ENCODE results near the gene LDLRAD4.

LDLRAD4 gene

GRCh38 chr18:13626544-13626908 is 408.0 kb downstream of the LDLRAD4 start:
- Histone ChIP-seq H3K23ac (ENCODE audit: low read length in 2 of 2) (no peak overlapping the region), H3K14ac (ENCODE audit: low read length in 2 of 2) (no peak overlapping the region), H3K79me1 (replicated peaks; ENCODE audit: low read length, poor library complexity, severe bottlenecking) (no peaks in the 10 kb centered on the region), H2BK5ac (ENCODE audit: low read depth, low read length, poor library complexity, severe bottlenecking) (no peak overlapping the region), H4K91ac (ENCODE audit: low read length) (no peak overlapping the region), H3K36me3 (ENCODE audit: control insufficient read depth in 1 of 2, insufficient read depth in 2 of 2, low read depth in 1 of 2, low read length in 2 of 2) (no peaks in the 10 kb centered on the region), H4K8ac (ENCODE audit: low read length) (no peak overlapping the region), H2AK5ac (ENCODE audit: low read length, severe bottlenecking) (no peak overlapping the region), H2BK120ac (ENCODE audit: low read depth, low read length) (no peak overlapping the region), H3K9ac (ENCODE audit: low read length) (no peak overlapping the region), H3K4me1 (ENCODE audit: control insufficient read depth, insufficient read depth, low read depth, low read length) (no peaks in the 10 kb centered on the region), H3K4ac (ENCODE audit: low read depth in 1 of 2, low read length in 2 of 2) (no peak overlapping the region), H3K9me3 (ENCODE audit: control insufficient read depth, low read length) (no peaks in the 10 kb centered on the region), H3K18ac (ENCODE audit: low read depth in 1 of 2, low read length in 2 of 2) (no peak overlapping the region), H3K27ac (ENCODE audit: low read length, poor library complexity, severe bottlenecking) (no peak overlapping the region), H3K4me2 (ENCODE audit: low read length, poor library complexity, severe bottlenecking) (no peak overlapping the region), H2AFZ (ENCODE audit: low read depth, low read length) (no peak overlapping the region), H3K4me3 (ENCODE audit: insufficient read depth in 1 of 2, low read depth in 1 of 2, low read length in 2 of 2) (no peak overlapping the region), H2BK12ac (ENCODE audit: low read length in 2 of 2) (no peak overlapping the region), H3K27me3 (ENCODE audit: control insufficient read depth in 1 of 2, insufficient read depth in 1 of 2, low read length in 2 of 2) (peaks cover 24 to 33% of the 10 kb centered on the region in 2 experiments), H2BK15ac (ENCODE audit: low read depth, poor library complexity, severe bottlenecking) (no peak overlapping the region)
- 90% methylated on average over 2 of the region's 2 CpGs for WGBS
- no peak for DNase-seq

GRCh38 chr18:13627639-13628038 is 409.1 kb downstream of the LDLRAD4 start:
- Histone ChIP-seq H3K23ac (ENCODE audit: low read length in 2 of 2) (no peak overlapping the region), H3K4ac (ENCODE audit: low read depth in 1 of 2, low read length in 2 of 2) (no peak overlapping the region), H4K91ac (ENCODE audit: low read length) (no peak overlapping the region), H3K4me2 (ENCODE audit: low read length, poor library complexity, severe bottlenecking) (no peak overlapping the region), H3K79me1 (replicated peaks; ENCODE audit: low read length, poor library complexity, severe bottlenecking) (no peaks in the 10 kb centered on the region), H2BK5ac (ENCODE audit: low read depth, low read length, poor library complexity, severe bottlenecking) (no peak overlapping the region), H3K14ac (ENCODE audit: low read length in 2 of 2) (peak overlapping the region in 1 of 2 experiments; percentile 53), H2AK5ac (ENCODE audit: low read length, severe bottlenecking) (no peak overlapping the region), H4K8ac (ENCODE audit: low read length) (no peak overlapping the region), H2AFZ (ENCODE audit: low read depth, low read length) (no peak overlapping the region), H2BK120ac (ENCODE audit: low read depth, low read length) (no peak overlapping the region), H3K18ac (ENCODE audit: low read depth in 1 of 2, low read length in 2 of 2) (no peak overlapping the region), H3K9ac (ENCODE audit: low read length) (no peak overlapping the region), H3K27ac (ENCODE audit: low read length, poor library complexity, severe bottlenecking) (no peak overlapping the region), H3K4me1 (ENCODE audit: control insufficient read depth, insufficient read depth, low read depth, low read length) (no peaks in the 10 kb centered on the region), H2BK15ac (ENCODE audit: low read depth, poor library complexity, severe bottlenecking) (no peak overlapping the region), H2BK12ac (ENCODE audit: low read length in 2 of 2) (no peak overlapping the region), H3K36me3 (ENCODE audit: control insufficient read depth in 1 of 2, insufficient read depth in 2 of 2, low read depth in 1 of 2, low read length in 2 of 2) (no peaks in the 10 kb centered on the region), H3K27me3 (ENCODE audit: control insufficient read depth in 1 of 2, insufficient read depth in 1 of 2, low read length in 2 of 2) (peaks cover 20 to 33% of the 10 kb centered on the region in 2 experiments), H3K9me3 (ENCODE audit: control insufficient read depth, low read length) (no peaks in the 10 kb centered on the region), H3K4me3 (ENCODE audit: insufficient read depth in 1 of 2, low read depth in 1 of 2, low read length in 2 of 2) (no peak overlapping the region)
- 80% methylated on average over 8 of the region's 8 CpGs for WGBS
- DNase-seq: no peak

GRCh38 chr18:13628211-13628610 is 409.7 kb downstream of the LDLRAD4 start:
- Histone ChIP-seq H2BK120ac (ENCODE audit: low read depth, low read length) (no peak overlapping the region), H2AFZ (ENCODE audit: low read depth, low read length) (no peak overlapping the region), H3K4me3 (ENCODE audit: insufficient read depth in 1 of 2, low read depth in 1 of 2, low read length in 2 of 2) (no peak overlapping the region), H2BK15ac (ENCODE audit: low read depth, poor library complexity, severe bottlenecking) (no peak overlapping the region), H3K27ac (ENCODE audit: low read length, poor library complexity, severe bottlenecking) (no peak overlapping the region), H4K91ac (ENCODE audit: low read length) (no peak overlapping the region), H3K79me1 (replicated peaks; ENCODE audit: low read length, poor library complexity, severe bottlenecking) (no peaks in the 10 kb centered on the region), H3K9me3 (ENCODE audit: control insufficient read depth, low read length) (no peaks in the 10 kb centered on the region), H3K4me1 (ENCODE audit: control insufficient read depth, insufficient read depth, low read depth, low read length) (no peaks in the 10 kb centered on the region), H3K18ac (ENCODE audit: low read depth in 1 of 2, low read length in 2 of 2) (no peak overlapping the region), H3K14ac (ENCODE audit: low read length in 2 of 2) (no peak overlapping the region), H3K23ac (ENCODE audit: low read length in 2 of 2) (no peak overlapping the region), H3K27me3 (ENCODE audit: control insufficient read depth in 1 of 2, insufficient read depth in 1 of 2, low read length in 2 of 2) (peaks cover 20 to 27% of the 10 kb centered on the region in 2 experiments), H2AK5ac (ENCODE audit: low read length, severe bottlenecking) (no peak overlapping the region), H2BK5ac (ENCODE audit: low read depth, low read length, poor library complexity, severe bottlenecking) (no peak overlapping the region), H3K4ac (ENCODE audit: low read depth in 1 of 2, low read length in 2 of 2) (no peak overlapping the region), H2BK12ac (ENCODE audit: low read length in 2 of 2) (no peak overlapping the region), H3K4me2 (ENCODE audit: low read length, poor library complexity, severe bottlenecking) (no peak overlapping the region), H3K9ac (ENCODE audit: low read length) (no peak overlapping the region), H4K8ac (ENCODE audit: low read length) (no peak overlapping the region), H3K36me3 (ENCODE audit: control insufficient read depth in 1 of 2, insufficient read depth in 2 of 2, low read depth in 1 of 2, low read length in 2 of 2) (no peaks in the 10 kb centered on the region)
- no peak for DNase-seq
- 93% methylated on average over 9 of the region's 9 CpGs for WGBS

- Histone ChIP-seq H2BK5ac (ENCODE audit: low read depth, low read length, poor library complexity, severe bottlenecking) (no peak overlapping the region), H4K91ac (ENCODE audit: low read length) (no peak overlapping the region), H3K14ac (ENCODE audit: low read length in 2 of 2) (no peak overlapping the region), H2BK120ac (ENCODE audit: low read depth, low read length) (no peak overlapping the region), H3K36me3 (ENCODE audit: control insufficient read depth in 1 of 2, insufficient read depth in 2 of 2, low read depth in 1 of 2, low read length in 2 of 2) (no peaks in the 10 kb centered on the region), H2AK5ac (ENCODE audit: low read length, severe bottlenecking) (no peak overlapping the region), H2AFZ (ENCODE audit: low read depth, low read length) (no peak overlapping the region), H3K4me2 (ENCODE audit: low read length, poor library complexity, severe bottlenecking) (no peak overlapping the region), H3K27ac (ENCODE audit: low read length, poor library complexity, severe bottlenecking) (no peak overlapping the region), H3K23ac (ENCODE audit: low read length in 2 of 2) (no peak overlapping the region), H3K4me3 (ENCODE audit: insufficient read depth in 1 of 2, low read depth in 1 of 2, low read length in 2 of 2) (peak overlapping the region in 1 of 2 experiments; percentile 13), H2BK15ac (ENCODE audit: low read depth, poor library complexity, severe bottlenecking) (no peak overlapping the region), H4K8ac (ENCODE audit: low read length) (no peak overlapping the region), H2BK12ac (ENCODE audit: low read length in 2 of 2) (no peak overlapping the region), H3K27me3 (ENCODE audit: control insufficient read depth in 1 of 2, insufficient read depth in 1 of 2, low read length in 2 of 2) (peaks cover 16 to 26% of the 10 kb centered on the region in 2 experiments), H3K9me3 (ENCODE audit: control insufficient read depth, low read length) (no peaks in the 10 kb centered on the region), H3K4ac (ENCODE audit: low read depth in 1 of 2, low read length in 2 of 2) (no peak overlapping the region), H3K79me1 (replicated peaks; ENCODE audit: low read length, poor library complexity, severe bottlenecking) (no peaks in the 10 kb centered on the region), H3K9ac (ENCODE audit: low read length) (peak overlapping the region; percentile 17), H3K18ac (ENCODE audit: low read depth in 1 of 2, low read length in 2 of 2) (no peak overlapping the region), H3K4me1 (ENCODE audit: control insufficient read depth, insufficient read depth, low read depth, low read length) (no peaks in the 10 kb centered on the region)
- WGBS: 47% methylated on average over 7 of the region's 8 CpGs
- DNase-seq: peak; percentile 49
Observed at GRCh38 chr18:13629841-13630715, 411.5 kb downstream of the LDLRAD4 start.

Data from mesenchymal stem cell (in vitro differentiated cells and primary cell).